Measurements from ENCODE around the gene SLC25A24.

SLC25A24 gene

GRCh38 chr1:108113496-108113895, 86.6 kb downstream of the SLC25A24 start:
- no peaks in the 10 kb centered on the region for H3K9me3 Mint-ChIP-seq
- H3K4me1 Mint-ChIP-seq (ENCODE audit: low read depth): peaks cover 3% of the 10 kb centered on the region
- no peaks in the 10 kb centered on the region for H3K27me3 Mint-ChIP-seq (ENCODE audit: low read depth)
- H3K27ac Mint-ChIP-seq: no peak overlapping the region
- no peak overlapping the region for H3K4me3 Mint-ChIP-seq
- H3K36me3 Mint-ChIP-seq (ENCODE audit: low read depth): peaks cover 2% of the 10 kb centered on the region

- Mint-ChIP-seq H3K4me1 (ENCODE audit: low read depth) (peaks cover 4% of the 10 kb centered on the region), H3K9me3 (no peaks in the 10 kb centered on the region), H3K27ac (no peak overlapping the region), H3K27me3 (ENCODE audit: low read depth) (no peaks in the 10 kb centered on the region), H3K4me3 (no peak overlapping the region), H3K36me3 (ENCODE audit: low read depth) (no peaks in the 10 kb centered on the region)
Measured at GRCh38 chr1:108109295-108109973, 90.7 kb downstream of the SLC25A24 start.

- no peaks in the 10 kb centered on the region for H3K36me3 Mint-ChIP-seq (ENCODE audit: low read depth)
- no peaks in the 10 kb centered on the region for H3K9me3 Mint-ChIP-seq
- H3K27ac Mint-ChIP-seq: no peak overlapping the region
- no peaks in the 10 kb centered on the region for H3K27me3 Mint-ChIP-seq (ENCODE audit: low read depth)
- peaks cover 4% of the 10 kb centered on the region for H3K4me1 Mint-ChIP-seq (ENCODE audit: low read depth)
- H3K4me3 Mint-ChIP-seq: no peak overlapping the region
Measured at GRCh38 chr1:108108119-108108518, 92.0 kb downstream of the SLC25A24 start.

GRCh38 chr1:108107658-108108057, 92.5 kb downstream of the SLC25A24 start:
- Mint-ChIP-seq H3K4me3 (no peak overlapping the region), H3K4me1 (ENCODE audit: low read depth) (peaks cover 4% of the 10 kb centered on the region), H3K9me3 (no peaks in the 10 kb centered on the region), H3K27me3 (ENCODE audit: low read depth) (no peaks in the 10 kb centered on the region), H3K27ac (no peak overlapping the region), H3K36me3 (ENCODE audit: low read depth) (no peaks in the 10 kb centered on the region)

GRCh38 chr1:108106775-108107174, 93.4 kb downstream of the SLC25A24 start:
- no peak overlapping the region for H3K27ac Mint-ChIP-seq
- peaks cover 4% of the 10 kb centered on the region for H3K4me1 Mint-ChIP-seq (ENCODE audit: low read depth)
- no peaks in the 10 kb centered on the region for H3K9me3 Mint-ChIP-seq
- no peak overlapping the region for H3K4me3 Mint-ChIP-seq
- H3K36me3 Mint-ChIP-seq (ENCODE audit: low read depth): no peaks in the 10 kb centered on the region
- no peaks in the 10 kb centered on the region for H3K27me3 Mint-ChIP-seq (ENCODE audit: low read depth)

GRCh38 chr1:108100148-108100547, 100.0 kb downstream of the SLC25A24 start:
- Mint-ChIP-seq H3K4me1 (ENCODE audit: low read depth) (peaks cover 2% of the 10 kb centered on the region), H3K27me3 (ENCODE audit: low read depth) (no peaks in the 10 kb centered on the region), H3K36me3 (ENCODE audit: low read depth) (no peaks in the 10 kb centered on the region), H3K9me3 (no peaks in the 10 kb centered on the region), H3K27ac (no peak overlapping the region), H3K4me3 (no peak overlapping the region)

GRCh38 chr1:108097018-108097417, 103.1 kb downstream of the SLC25A24 start:
- no peak overlapping the region for H3K4me3 Mint-ChIP-seq
- no peaks in the 10 kb centered on the region for H3K36me3 Mint-ChIP-seq (ENCODE audit: low read depth)
- peaks cover 2% of the 10 kb centered on the region for H3K4me1 Mint-ChIP-seq (ENCODE audit: low read depth)
- H3K27me3 Mint-ChIP-seq (ENCODE audit: low read depth): peaks cover 2% of the 10 kb centered on the region
- no peaks in the 10 kb centered on the region for H3K9me3 Mint-ChIP-seq
- no peak overlapping the region for H3K27ac Mint-ChIP-seq

GRCh38 chr1:108096089-108096488, 104.1 kb downstream of the SLC25A24 start:
- Mint-ChIP-seq H3K4me1 (ENCODE audit: low read depth) (peaks cover 2% of the 10 kb centered on the region), H3K27me3 (ENCODE audit: low read depth) (peaks cover 3% of the 10 kb centered on the region), H3K4me3 (no peak overlapping the region), H3K9me3 (no peaks in the 10 kb centered on the region), H3K27ac (no peak overlapping the region), H3K36me3 (ENCODE audit: low read depth) (no peaks in the 10 kb centered on the region)

- H3K4me1 Mint-ChIP-seq (ENCODE audit: low read depth): no peaks in the 10 kb centered on the region
- no peaks in the 10 kb centered on the region for H3K9me3 Mint-ChIP-seq
- peaks cover 10% of the 10 kb centered on the region for H3K27me3 Mint-ChIP-seq (ENCODE audit: low read depth)
- no peak overlapping the region for H3K4me3 Mint-ChIP-seq
- no peak overlapping the region for H3K27ac Mint-ChIP-seq
- H3K36me3 Mint-ChIP-seq (ENCODE audit: low read depth): no peaks in the 10 kb centered on the region
Measured at GRCh38 chr1:108089477-108089876, 110.7 kb downstream of the SLC25A24 start.

- Mint-ChIP-seq H3K4me3 (no peak overlapping the region), H3K4me1 (ENCODE audit: low read depth) (peaks cover 24% of the 10 kb centered on the region), H3K27me3 (ENCODE audit: low read depth) (peaks cover 6% of the 10 kb centered on the region), H3K36me3 (ENCODE audit: low read depth) (peaks cover 2% of the 10 kb centered on the region), H3K27ac (no peak overlapping the region), H3K9me3 (no peaks in the 10 kb centered on the region)
Measured at GRCh38 chr1:108085628-108086027, 114.5 kb downstream of the SLC25A24 start.

- H3K4me1 Mint-ChIP-seq (ENCODE audit: low read depth): peaks cover 29% of the 10 kb centered on the region
Measured at GRCh38 chr1:108084866-108085477, 115.2 kb downstream of the SLC25A24 start.

More at GRCh38 chr1:108084866-108085477, 115.2 kb downstream of the SLC25A24 start:
- peaks cover 6% of the 10 kb centered on the region for H3K27me3 Mint-ChIP-seq (ENCODE audit: low read depth)
- no peak overlapping the region for H3K27ac Mint-ChIP-seq
- no peaks in the 10 kb centered on the region for H3K9me3 Mint-ChIP-seq
- H3K36me3 Mint-ChIP-seq (ENCODE audit: low read depth): peaks cover 2% of the 10 kb centered on the region
- no peak overlapping the region for H3K4me3 Mint-ChIP-seq

Data from T-helper 1 cell treated with Interleukin-12 subunit alpha and Interleukin-12 subunit beta and Interleukin-4 antibody, amounts not matched to agents 30 μg/mL and 1 μg/mL, for 36 hours (primary cell).